Erythroblast (primary cell): ENCODE results near the gene MTSS2.

Source experiments
- GATA1 ChIP-seq: IDR thresholded peaks from 2 replicates; pipeline ENCODE4 v1.6.1; 2011; ENCODE audit warnings: low read depth, mild to moderate bottlenecking, control low read depth, low read length, moderate library complexity
- POLR2A ChIP-seq: IDR thresholded peaks from 2 replicates; pipeline ENCODE4 v1.6.1; 2011; ENCODE audit warnings: mild to moderate bottlenecking, low read length

GRCh38 chr16:70713824-70714223 lies 28.0 kb upstream of the MTSS2 start:
- TF ChIP-seq POLR2A (no peak), GATA1 (no peak)
